Mucosa of descending colon (tissue), 3 donors: ENCODE measurements around the gene CENPP. TPM values are rescaled to one million over a fixed set of nuclear protein-coding genes. Genes with fewer than 3 reads are reported as not detected.

ENCODE experiments used
- ATAC-seq: fragments of 200-7000 bp; cut with Tn5 transposase; one replicate; pipeline ENCODE4 v1.9.1; 2020; ENCODE audit warnings: mild to moderate bottlenecking, moderate library complexity
- DNase-seq, 3 donors: peaks; one replicate each; pipeline ENCODE4 v3.0.0-alpha.2; 2020
- H3K36me3 ChIP-seq: fragments of 200-600 bp; one replicate; pipeline ENCODE4 v1.8.0; 2021; ENCODE audit warnings: low read depth, mild to moderate bottlenecking
- H3K4me1 ChIP-seq: fragments of 200-600 bp; one replicate; pipeline ENCODE4 v1.8.0; 2021; ENCODE audit warnings: low read depth, mild to moderate bottlenecking
- H3K4me3 ChIP-seq: fragments of 200-600 bp; one replicate; pipeline ENCODE4 v1.8.0; 2021; ENCODE audit warnings: mild to moderate bottlenecking
- H3K9me3 ChIP-seq: fragments of 200-600 bp; one replicate; pipeline ENCODE4 v1.8.0; 2021; ENCODE audit warnings: mild to moderate bottlenecking
- CTCF ChIP-seq: fragments of 200-600 bp; IDR thresholded peaks from one replicate; pipeline ENCODE4 v1.8.0; 2022; ENCODE audit warnings: antibody characterized with exemption, mild to moderate bottlenecking
- intact Hi-C, 2 donors: fragments of 100-400 bp; cut with DNase I in 1 of 2; cut with micrococcal nuclease in 1 of 2; formaldehyde crosslinking; loops; one replicate each; pipeline versions ENCODE4 v1.11.0 to v1.11.1; 2022; cut with DNase I, micrococcal nuclease
- total RNA-seq, 3 donors: library from RNA; stranded (reverse); fragmentation: NEBNext Ultra II Directional in 2 of 3; extraction: Animal tissue kit (Norgen Biotek cat#: 25700) in 2 of 3; gene quantifications; one replicate each; pipeline versions ENCODE4 v1.2.1 to v1.2.4, GENCODE V29; 2021 to 2023
- donor health status: DM: no; HTN: no; CAD: no; lungs with moderate emphysema.
- donor health status: DM: no; HTN: no; CAD: no.
- donor health status: DM: no; HTN: yes; CAD: no.

The CENPP gene
- total RNA-seq, 3 donors from 2014 or later: 2.0 to 4.9 (median 3.3) TPM

- ATAC-seq (no peak), DNase-seq (no peak)
- no peaks in the 10 kb centered on the region for H3K36me3 ChIP-seq
- no peak overlapping the region for H3K4me3 ChIP-seq
- TF ChIP-seq CTCF: no peak
- H3K4me1 ChIP-seq: no peaks in the 10 kb centered on the region
- intact Hi-C loops: no loop called here
- no peaks in the 10 kb centered on the region for H3K9me3 ChIP-seq
These were observed 137.6 kb downstream of the CENPP start for GRCh38 chr9:92463387-92463786.

DNA sequence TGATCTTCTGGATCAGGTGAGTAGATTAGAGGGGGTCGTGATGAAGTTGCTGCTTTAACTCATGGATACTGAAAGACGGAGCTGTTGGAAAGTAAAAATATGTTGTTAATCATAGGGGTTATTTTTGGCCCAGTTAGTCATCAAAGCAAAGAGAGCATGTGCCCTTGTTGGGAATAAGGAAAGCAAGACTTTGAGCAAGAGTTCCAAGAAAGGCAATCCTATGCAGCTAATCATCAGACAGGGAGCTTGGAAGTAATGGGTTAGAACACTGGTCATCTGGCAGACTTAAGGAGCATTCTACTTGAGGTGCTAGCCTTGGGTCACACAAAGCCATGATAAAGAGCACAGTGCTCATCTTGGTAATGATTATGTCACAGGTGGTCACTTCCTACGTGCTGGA lies 138.2 kb downstream of the CENPP start:
- no peak for DNase-seq
- TF ChIP-seq CTCF: no peak
- ATAC-seq: peak; percentile 28
- intact Hi-C loops: no loop called here
- Histone ChIP-seq H3K4me1 (no peaks in the 10 kb centered on the region), H3K9me3 (no peaks in the 10 kb centered on the region), H3K4me3 (no peak overlapping the region), H3K36me3 (no peaks in the 10 kb centered on the region)

DNA sequence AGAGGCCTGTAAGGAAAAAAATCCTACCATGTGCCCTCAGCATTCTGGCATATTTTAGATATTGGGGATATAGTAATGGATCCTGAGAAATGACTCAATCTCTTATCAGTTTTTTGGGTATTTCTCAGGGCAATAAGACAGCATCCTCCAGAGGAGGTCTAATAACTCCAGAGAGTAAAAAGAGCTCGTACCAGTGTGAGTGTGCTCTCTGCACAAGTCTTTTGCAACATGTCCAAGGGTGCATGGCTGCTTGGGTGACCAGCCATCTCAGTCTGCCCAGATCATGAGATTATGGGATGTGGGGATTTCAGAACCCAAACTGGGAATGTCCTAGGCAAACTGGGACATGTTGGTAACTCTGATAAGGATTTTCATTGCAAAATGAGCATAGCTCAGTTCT lies 141.3 kb downstream of the CENPP start:
- intact Hi-C loops: no loop called here
- ATAC-seq (no peak), DNase-seq (no peak)
- no peaks in the 10 kb centered on the region for H3K4me1 ChIP-seq
- H3K4me3 ChIP-seq: no peak overlapping the region
- no peaks in the 10 kb centered on the region for H3K9me3 ChIP-seq
- no peaks in the 10 kb centered on the region for H3K36me3 ChIP-seq
- TF ChIP-seq CTCF: no peak

GRCh38 chr9:92467511-92467910 lies 141.8 kb downstream of the CENPP start:
- no peak for TF ChIP-seq CTCF
- intact Hi-C loops: no loop called here
- DNase-seq: no peak
- H3K4me3 ChIP-seq: no peak overlapping the region
- no peaks in the 10 kb centered on the region for H3K36me3 ChIP-seq
- H3K9me3 ChIP-seq: no peaks in the 10 kb centered on the region
- ATAC-seq: no peak
- no peaks in the 10 kb centered on the region for H3K4me1 ChIP-seq

DNA sequence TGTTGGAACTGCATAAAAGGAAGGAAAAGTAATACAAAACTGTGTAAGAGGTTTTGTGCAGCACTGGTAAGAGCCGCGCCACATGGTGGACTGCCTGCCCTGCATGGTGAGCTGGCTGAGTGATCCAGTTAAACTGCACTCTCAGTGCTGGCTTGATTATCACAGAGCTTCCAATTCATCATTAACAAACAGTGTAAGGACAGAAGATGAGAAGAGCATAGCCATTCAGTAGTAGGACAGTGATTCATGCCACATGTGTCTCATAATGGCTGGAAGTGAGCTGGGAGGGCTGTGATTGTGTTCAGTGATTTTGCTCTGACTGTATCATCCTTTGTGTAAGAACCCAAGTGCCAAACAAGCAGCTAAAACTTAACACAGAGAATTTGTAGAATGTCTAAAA lies 142.5 kb downstream of the CENPP start:
- Histone ChIP-seq H3K9me3 (no peaks in the 10 kb centered on the region), H3K4me3 (no peak overlapping the region), H3K36me3 (no peaks in the 10 kb centered on the region), H3K4me1 (no peaks in the 10 kb centered on the region)
- intact Hi-C loops: no loop called here
- DNase-seq: no peak
- TF ChIP-seq CTCF: no peak
- no peak for ATAC-seq

- TF ChIP-seq CTCF: no peak
- DNase-seq (no peak), ATAC-seq (no peak)
- Histone ChIP-seq H3K36me3 (no peaks in the 10 kb centered on the region), H3K4me3 (no peak overlapping the region), H3K9me3 (no peaks in the 10 kb centered on the region), H3K4me1 (no peaks in the 10 kb centered on the region)
- intact Hi-C loops: no loop called here
These were observed 148.8 kb downstream of the CENPP start for GRCh38 chr9:92474587-92474986.
